Astrocyte (in vitro differentiated cells and primary cell): ENCODE measurements around the gene GALK2. TPM values are rescaled to one million over a fixed set of nuclear protein-coding genes. Genes with fewer than 3 reads are reported as not detected.
"Not testable (repeated sequence)": the region's sequence is repeated elsewhere in the genome, so short reads cannot be mapped to it uniquely, and the experiment has no call there.

Experiments
- DNase-seq: peaks from one replicate; pipeline ENCODE4 v3.0.0-alpha.2; 2010; ENCODE audit warnings: low read depth
- FAIRE-seq: peaks from 2 replicates; lab custom pipeline; 2011; peaks lifted over from hg19 to GRCh38; lab: Jason Lieb, UNC
- H2AFZ ChIP-seq: 2 replicates; pipeline ENCODE4 v1.6.0; 2012; ENCODE audit warnings: low read depth, low read length, inconsistent platforms
- H3K27ac ChIP-seq: 2 replicates; pipeline ENCODE4 v1.5.1; 2011; ENCODE audit warnings: low read depth, low read length, inconsistent platforms
- H3K27me3 ChIP-seq: 2 replicates; pipeline ENCODE4 v1.6.0; 2011; ENCODE audit warnings: low read length, inconsistent platforms; ENCODE audit not compliant: insufficient read depth
- H3K36me3 ChIP-seq: 2 replicates; pipeline ENCODE4 v1.5.1; 2011; ENCODE audit warnings: low read length, inconsistent platforms; ENCODE audit not compliant: insufficient read depth
- H3K4me1 ChIP-seq: 2 replicates; pipeline ENCODE4 v1.5.1; 2011; ENCODE audit warnings: low read length, inconsistent platforms; ENCODE audit not compliant: insufficient read depth
- H3K4me2 ChIP-seq: 2 replicates; pipeline ENCODE4 v1.6.0; 2012; ENCODE audit warnings: low read length, inconsistent platforms
- H3K4me3 ChIP-seq: 2 replicates; pipeline ENCODE4 v1.5.1; 2011; ENCODE audit warnings: low read depth, mild to moderate bottlenecking, low read length, inconsistent platforms; ENCODE audit not compliant: insufficient read depth
- H3K79me2 ChIP-seq: 2 replicates; pipeline ENCODE4 v1.6.0; 2012; ENCODE audit warnings: mild to moderate bottlenecking, low read length, inconsistent platforms; ENCODE audit not compliant: insufficient read depth
- H3K9ac ChIP-seq: 2 replicates; pipeline ENCODE4 v1.6.0; 2012; ENCODE audit warnings: mild to moderate bottlenecking, low read length, inconsistent platforms
- H3K9me3 ChIP-seq: 2 replicates; pipeline ENCODE4 v1.5.1; 2012; ENCODE audit warnings: low read depth, mild to moderate bottlenecking, low read length, inconsistent platforms; ENCODE audit not compliant: insufficient read depth
- H4K20me1 ChIP-seq: 2 replicates; pipeline ENCODE4 v1.6.0; 2012; ENCODE audit warnings: low read length, inconsistent platforms; ENCODE audit not compliant: insufficient read depth
- H3K27ac Mint-ChIP-seq: one replicate; pipeline ENCODE4 v1.8.0; 2021; ENCODE audit warnings: mild to moderate bottlenecking, mixed read lengths; ENCODE audit not compliant: unreplicated experiment
- H3K27me3 Mint-ChIP-seq: one replicate; pipeline ENCODE4 v1.8.0; 2021; ENCODE audit warnings: low read depth, mixed read lengths; ENCODE audit not compliant: unreplicated experiment
- H3K36me3 Mint-ChIP-seq: one replicate; pipeline ENCODE4 v1.8.0; 2021; ENCODE audit warnings: low read depth, mixed read lengths; ENCODE audit not compliant: unreplicated experiment
- H3K4me1 Mint-ChIP-seq: one replicate; pipeline ENCODE4 v1.8.0; 2021; ENCODE audit warnings: low read depth, mixed read lengths; ENCODE audit not compliant: unreplicated experiment
- H3K4me3 Mint-ChIP-seq: one replicate; pipeline ENCODE4 v1.8.0; 2021; ENCODE audit warnings: mild to moderate bottlenecking, moderate library complexity, mixed read lengths; ENCODE audit not compliant: unreplicated experiment
- H3K9me3 Mint-ChIP-seq: one replicate; pipeline ENCODE4 v1.8.0; 2021; ENCODE audit warnings: mild to moderate bottlenecking, mixed read lengths; ENCODE audit not compliant: unreplicated experiment
- CTCF ChIP-seq: IDR thresholded peaks from 2 replicates; pipeline ENCODE4 v1.5.1; 2011; ENCODE audit warnings: low read depth, mild to moderate bottlenecking, inconsistent platforms, low read length, moderate library complexity; ENCODE audit not compliant: insufficient read depth
- EZH2 ChIP-seq: IDR thresholded peaks from 2 replicates; pipeline ENCODE4 v1.6.1; 2012; ENCODE audit warnings: mild to moderate bottlenecking, low read length, inconsistent platforms; ENCODE audit not compliant: insufficient read depth
- total RNA-seq: library from RNA; stranded (reverse); gene quantifications from 2 replicates; pipeline ENCODE4 v1.2.1, GENCODE V29; 2021

GALK2 gene
- total RNA-seq, 1 donor from 2014 or later: 21.4 TPM

GRCh38 chr15:49196856-49197255, 26.8 kb downstream of the GALK2 start:
- DNase-seq (no peak), FAIRE-seq (no peak)
- Histone ChIP-seq H3K27me3 (no peaks in the 10 kb centered on the region), H3K4me2 (no peak overlapping the region), H3K4me1 (no peaks in the 10 kb centered on the region), H3K36me3 (no peaks in the 10 kb centered on the region), H3K9me3 (no peaks in the 10 kb centered on the region), H3K79me2 (peaks cover 58% of the 10 kb centered on the region), H3K4me3 (no peak overlapping the region), H3K27ac (no peak overlapping the region), H3K9ac (no peak overlapping the region), H2AFZ (no peak overlapping the region), H4K20me1 (peaks cover 25% of the 10 kb centered on the region)
- Mint-ChIP-seq H3K27me3 (no peaks in the 10 kb centered on the region), H3K4me1 (no peaks in the 10 kb centered on the region), H3K4me3 (no peak overlapping the region), H3K9me3 (no peaks in the 10 kb centered on the region), H3K27ac (no peak overlapping the region), H3K36me3 (peaks cover 2% of the 10 kb centered on the region)
- no peak for TF ChIP-seq EZH2
- no peak for TF ChIP-seq CTCF

- Histone ChIP-seq H3K36me3 (no peaks in the 10 kb centered on the region), H3K9ac (no peak overlapping the region), H3K9me3 (no peaks in the 10 kb centered on the region), H3K79me2 (peaks cover 37% of the 10 kb centered on the region), H2AFZ (no peak overlapping the region), H3K4me3 (no peak overlapping the region), H3K4me1 (no peaks in the 10 kb centered on the region), H4K20me1 (peaks cover 23% of the 10 kb centered on the region), H3K27ac (no peak overlapping the region), H3K4me2 (no peak overlapping the region), H3K27me3 (no peaks in the 10 kb centered on the region)
- TF ChIP-seq CTCF (no peak), EZH2 (no peak)
- DNase-seq: no peak
- Mint-ChIP-seq H3K4me1 (no peaks in the 10 kb centered on the region), H3K27ac (no peak overlapping the region), H3K4me3 (no peak overlapping the region), H3K36me3 (peaks cover 4% of the 10 kb centered on the region), H3K9me3 (no peaks in the 10 kb centered on the region), H3K27me3 (no peaks in the 10 kb centered on the region)
- FAIRE-seq: no peak
Observed at GRCh38 chr15:49199666-49200065, 29.6 kb downstream of the GALK2 start.

GRCh38 chr15:49200347-49200746, 30.3 kb downstream of the GALK2 start:
- no peaks in the 10 kb centered on the region for H3K27me3 Mint-ChIP-seq
- DNase-seq (no peak), FAIRE-seq (no peak)
- H3K36me3 Mint-ChIP-seq: peaks cover 11% of the 10 kb centered on the region
- H3K9me3 ChIP-seq: no peaks in the 10 kb centered on the region
- H3K9me3 Mint-ChIP-seq: no peaks in the 10 kb centered on the region
- no peaks in the 10 kb centered on the region for H3K27me3 ChIP-seq
- no peak overlapping the region for H3K9ac ChIP-seq
- no peak overlapping the region for H3K27ac ChIP-seq
- no peak overlapping the region for H3K27ac Mint-ChIP-seq
- H2AFZ ChIP-seq: no peak overlapping the region
- no peaks in the 10 kb centered on the region for H3K36me3 ChIP-seq
- H3K4me3 Mint-ChIP-seq: no peak overlapping the region
- no peaks in the 10 kb centered on the region for H3K4me1 ChIP-seq
- H3K79me2 ChIP-seq: peaks cover 41% of the 10 kb centered on the region
- H4K20me1 ChIP-seq: peaks cover 22% of the 10 kb centered on the region
- no peak overlapping the region for H3K4me2 ChIP-seq
- no peak overlapping the region for H3K4me3 ChIP-seq
- TF ChIP-seq CTCF: no peak
- no peak for TF ChIP-seq EZH2
- H3K4me1 Mint-ChIP-seq: no peaks in the 10 kb centered on the region

- H2AFZ ChIP-seq, H3K4me3 ChIP-seq, H3K27me3 ChIP-seq, H3K9me3 ChIP-seq, H3K4me1 ChIP-seq, H3K27ac ChIP-seq, H3K4me3 Mint-ChIP-seq, H3K4me1 Mint-ChIP-seq, DNase-seq, H3K27me3 Mint-ChIP-seq, FAIRE-seq, H3K4me2 ChIP-seq, H3K9ac ChIP-seq, H3K36me3 ChIP-seq, H3K27ac Mint-ChIP-seq: not testable (repeated sequence)
- peaks cover 46% of the 10 kb centered on the region for H3K79me2 ChIP-seq
- H3K36me3 Mint-ChIP-seq: peaks cover 33% of the 10 kb centered on the region
- peaks cover 16% of the 10 kb centered on the region for H3K9me3 Mint-ChIP-seq
- H4K20me1 ChIP-seq: peaks cover 14% of the 10 kb centered on the region
Observed at GRCh38 chr15:49208102-49208501, 38.1 kb downstream of the GALK2 start.
